EL (cell line): ENCODE results near the gene PLOD3.

Experiments
- DNase-seq: peaks from one replicate; pipeline ENCODE4 v3.0.0-alpha.2; 2016

The PLOD3 gene

GRCh38 chr7:101164071-101164840 is 53.1 kb downstream of the PLOD3 start:
- peak; percentile 47 for DNase-seq

GRCh38 chr7:101163279-101164070 is 53.9 kb downstream of the PLOD3 start:
- DNase-seq = peak; percentile 38

- DNase-seq = peak; percentile 68
Measured at GRCh38 chr7:101162551-101163278, 54.7 kb downstream of the PLOD3 start.

- no peak for DNase-seq
Measured at GRCh38 chr7:101161692-101162471, 55.5 kb downstream of the PLOD3 start.

GRCh38 chr7:101160910-101161309 is 56.5 kb downstream of the PLOD3 start:
- DNase-seq = no peak

- DNase-seq = peak; percentile 55
Measured at GRCh38 chr7:101159696-101160674, 57.4 kb downstream of the PLOD3 start.

GRCh38 chr7:101156866-101157589 is 60.4 kb downstream of the PLOD3 start:
- no peak for DNase-seq

- no peak for DNase-seq
Measured at GRCh38 chr7:101156277-101156676, 61.1 kb downstream of the PLOD3 start.
